Epithelial cell of prostate (primary cell): Measurements from ENCODE around the gene DIPK1A.

Experiments used
- DNase-seq: peaks from one replicate; pipeline ENCODE4 v3.0.0-alpha.2; 2011; ENCODE audit warnings: low read depth, low spot score
- H3K27ac ChIP-seq: fragments of 450-650 bp; 2 replicates; pipeline ENCODE4 v1.5.1; 2017; ENCODE audit warnings: mild to moderate bottlenecking

DIPK1A gene

GRCh38 chr1:92848201-92848600 is 113.1 kb downstream of the DIPK1A start:
- DNase-seq, result peak; percentile 44
- peak overlapping the region; percentile 48 for H3K27ac ChIP-seq

- no peak overlapping the region for H3K27ac ChIP-seq
- no peak for DNase-seq
These were observed 115.4 kb downstream of the DIPK1A start for GRCh38 chr1:92845908-92846307.

- DNase-seq, result no peak
- no peak overlapping the region for H3K27ac ChIP-seq
These were observed 116.8 kb downstream of the DIPK1A start for GRCh38 chr1:92844439-92844838.

- DNase-seq, result no peak
- H3K27ac ChIP-seq, result peak overlapping the region; percentile 10
These were observed 117.6 kb downstream of the DIPK1A start for GRCh38 chr1:92843429-92844352.

GRCh38 chr1:92843046-92843423 is 118.2 kb downstream of the DIPK1A start:
- peak overlapping the region; percentile 10 for H3K27ac ChIP-seq
- no peak for DNase-seq

GRCh38 chr1:92842082-92843045 is 118.9 kb downstream of the DIPK1A start:
- peak overlapping the region; percentile 10 for H3K27ac ChIP-seq
- DNase-seq, result no peak

GRCh38 chr1:92840600-92840999 is 120.7 kb downstream of the DIPK1A start:
- DNase-seq, result no peak
- no peak overlapping the region for H3K27ac ChIP-seq

- no peak for DNase-seq
- H3K27ac ChIP-seq, result no peak overlapping the region
These were observed 121.8 kb downstream of the DIPK1A start for GRCh38 chr1:92839442-92839841.

GRCh38 chr1:92838519-92838918 is 122.7 kb downstream of the DIPK1A start:
- no peak for DNase-seq
- peak overlapping the region; percentile 12 for H3K27ac ChIP-seq

- DNase-seq, result no peak
These were observed 124.2 kb downstream of the DIPK1A start for GRCh38 chr1:92837062-92837461.

GRCh38 chr1:92834617-92835016 is 126.6 kb downstream of the DIPK1A start:
- no peak for DNase-seq
- H3K27ac ChIP-seq, result peak overlapping the region; percentile 82

More at GRCh38 chr1:92837062-92837461, 124.2 kb downstream of the DIPK1A start:
- peak overlapping the region; percentile 4 for H3K27ac ChIP-seq

- H3K27ac ChIP-seq, result peak overlapping the region; percentile 82
- no peak for DNase-seq
These were observed 127.4 kb downstream of the DIPK1A start for GRCh38 chr1:92833840-92834239.

- DNase-seq, result no peak
- peak overlapping the region; percentile 82 for H3K27ac ChIP-seq
These were observed 128.6 kb downstream of the DIPK1A start for GRCh38 chr1:92832537-92833114.

- peak within 1 kb of the TSS; percentile 82 for H3K27ac ChIP-seq
- peak; percentile 81 for DNase-seq
These were observed 129.3 kb downstream of the DIPK1A start, which contains the start of gene RPL5 for GRCh38 chr1:92831762-92832536. RPL5 (plus strand) TSS chr1:92832040; CDS start chr1:92832115, 75 bp downstream.

GRCh38 chr1:92831368-92831761 is 129.9 kb downstream of the DIPK1A start:
- DNase-seq, result no peak
- no peak overlapping the region for H3K27ac ChIP-seq

- no peak overlapping the region for H3K27ac ChIP-seq
- no peak for DNase-seq
These were observed 134.5 kb downstream of the DIPK1A start for GRCh38 chr1:92826792-92827191.

- no peak overlapping the region for H3K27ac ChIP-seq
- no peak for DNase-seq
These were observed 138.4 kb downstream of the DIPK1A start for GRCh38 chr1:92822879-92823278.

- DNase-seq, result no peak
- peak overlapping the region; percentile 16 for H3K27ac ChIP-seq
These were observed 140.7 kb downstream of the DIPK1A start for GRCh38 chr1:92820551-92820950.

GRCh38 chr1:92820024-92820423 is 141.2 kb downstream of the DIPK1A start:
- no peak for DNase-seq
- H3K27ac ChIP-seq, result peak overlapping the region; percentile 16
